IPS DF 19.7 (cell line): ENCODE data around the gene MBNL2.
A peak's percentile ranks its signal among the peaks of the same experiment; 100 is the strongest.
"Not testable (repeated sequence)": the region's sequence is repeated elsewhere in the genome, so short reads cannot be mapped to it uniquely, and the experiment has no call there.

Experiments used
- DNase-seq: peaks from one replicate; pipeline ENCODE4 v3.0.0-alpha.2; 2013; ENCODE audit warnings: low read depth, low spot score

The MBNL2 gene

GRCh38 chr13:97221989-97222700 is at the start of gene MBNL2:
MBNL2 (plus strand) TSS chr13:97222333; CDS start chr13:97276236, 53,903 bp downstream.
- DNase-seq, result no peak

DNA sequence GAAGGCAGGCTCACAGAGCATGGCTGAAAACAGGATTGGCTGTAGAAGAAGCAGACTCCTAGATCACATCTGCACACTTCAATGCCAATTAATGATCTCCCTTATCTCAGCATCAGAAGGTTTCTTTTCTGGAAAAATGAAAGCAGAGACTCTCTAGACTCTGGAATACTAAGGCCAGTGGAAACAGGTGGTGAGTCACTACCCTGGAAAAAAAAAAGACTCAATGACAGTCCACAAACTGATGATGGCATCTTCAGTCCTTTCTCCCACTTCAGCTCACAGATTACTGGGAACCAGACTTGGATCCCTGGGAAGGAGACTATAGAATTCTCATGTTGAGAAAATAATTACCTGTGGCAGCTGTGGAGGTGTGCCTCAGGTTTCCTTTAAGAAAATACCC is 47.5 kb upstream of the MBNL2 start:
- DNase-seq, result no peak

DNA sequence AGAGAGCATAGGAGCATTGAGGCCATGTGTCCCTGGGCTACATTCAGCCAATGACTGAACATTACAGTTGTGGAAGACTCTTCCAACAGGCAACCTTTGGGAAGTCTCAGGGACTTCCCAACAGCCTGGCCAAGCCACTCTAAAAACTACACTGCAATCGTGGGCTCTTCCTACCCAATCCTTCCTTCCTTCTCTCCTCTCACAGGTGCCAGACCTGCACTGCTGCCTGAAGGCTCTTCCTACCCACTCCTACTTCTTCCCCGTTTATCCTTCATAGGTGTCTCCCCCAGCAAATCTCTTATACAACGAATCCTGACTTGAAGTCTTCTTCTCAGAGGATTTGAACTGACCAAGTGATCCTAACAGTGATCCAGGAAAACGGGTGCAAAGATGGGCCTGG is 47.1 kb upstream of the MBNL2 start:
- DNase-seq, result no peak

GRCh38 chr13:97179501-97179900 is 42.6 kb upstream of the MBNL2 start:
- DNase-seq, result no peak

DNA sequence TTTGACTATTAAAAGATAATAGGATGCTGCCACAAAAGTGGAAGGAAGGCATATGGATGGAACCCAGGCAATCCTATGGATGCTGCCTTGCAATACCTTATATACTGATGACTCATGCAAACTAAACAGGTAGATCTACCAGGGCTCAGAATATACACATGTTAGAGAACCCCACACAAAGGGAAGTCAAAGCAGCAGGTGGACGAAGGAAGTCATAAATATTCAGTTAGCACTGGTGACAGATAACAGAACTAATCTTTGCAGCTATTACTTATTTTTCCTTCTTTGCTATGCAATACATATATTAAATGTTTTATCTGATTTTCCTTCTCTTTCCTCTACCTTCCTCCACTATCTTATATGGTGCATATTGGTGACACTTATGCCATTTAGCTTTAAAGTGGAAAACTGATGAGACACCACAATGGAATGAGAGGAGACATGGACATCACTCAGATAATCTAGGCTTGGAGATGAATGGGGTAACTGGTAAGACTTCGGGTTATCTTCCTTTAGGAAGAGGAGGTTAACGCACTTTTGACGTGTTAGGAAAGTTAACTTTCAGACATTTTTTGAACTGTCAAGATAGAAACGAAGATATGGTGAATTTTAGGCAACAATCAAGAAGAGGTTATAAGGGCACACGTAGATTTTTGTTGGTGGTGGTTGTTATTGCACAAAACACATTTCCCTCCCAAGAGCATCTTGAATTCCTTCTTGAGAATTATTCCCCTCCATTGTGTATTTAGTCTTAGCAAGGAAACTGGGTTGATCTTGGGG is 39.8 kb upstream of the MBNL2 start:
- no peak for DNase-seq

DNA sequence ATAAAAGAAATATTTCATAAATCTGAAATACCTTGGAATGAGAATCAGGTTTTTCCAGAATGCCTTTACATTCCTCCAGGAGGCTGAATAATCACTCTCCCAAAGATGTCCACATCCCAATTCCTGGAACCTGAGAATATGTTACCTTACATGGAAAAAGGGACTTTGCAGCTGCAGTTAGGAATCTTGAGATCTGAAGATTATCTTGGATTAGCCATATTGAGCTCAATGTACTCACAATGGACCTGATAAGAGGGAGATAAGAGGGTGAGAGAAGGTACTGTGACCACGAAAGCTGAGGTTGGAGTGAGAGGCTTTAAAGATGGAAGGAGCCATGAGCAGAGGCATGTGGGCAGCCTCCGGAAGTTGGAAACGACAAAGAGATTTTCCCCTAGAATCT is 36.8 kb upstream of the MBNL2 start:
- no peak for DNase-seq

DNA sequence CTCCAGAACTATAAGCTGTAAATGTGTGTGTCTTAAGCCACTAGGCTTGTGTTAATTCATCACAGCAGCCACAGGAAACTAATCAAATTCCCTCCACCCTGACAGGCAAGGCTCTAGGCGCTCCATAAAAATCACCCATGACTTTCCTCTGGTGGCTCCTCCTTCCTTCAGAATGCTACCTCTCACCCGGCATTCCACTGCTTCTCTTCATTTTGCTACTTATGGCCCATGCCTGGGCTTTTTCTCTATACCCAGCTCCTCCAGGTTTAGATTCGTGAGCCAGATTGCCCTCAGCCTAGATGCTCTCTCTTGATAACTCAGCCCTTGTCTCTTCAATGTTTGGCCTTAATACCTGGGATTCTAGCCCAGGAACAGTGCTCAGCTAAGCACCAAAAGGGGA is 36.4 kb upstream of the MBNL2 start:
- no peak for DNase-seq

DNA sequence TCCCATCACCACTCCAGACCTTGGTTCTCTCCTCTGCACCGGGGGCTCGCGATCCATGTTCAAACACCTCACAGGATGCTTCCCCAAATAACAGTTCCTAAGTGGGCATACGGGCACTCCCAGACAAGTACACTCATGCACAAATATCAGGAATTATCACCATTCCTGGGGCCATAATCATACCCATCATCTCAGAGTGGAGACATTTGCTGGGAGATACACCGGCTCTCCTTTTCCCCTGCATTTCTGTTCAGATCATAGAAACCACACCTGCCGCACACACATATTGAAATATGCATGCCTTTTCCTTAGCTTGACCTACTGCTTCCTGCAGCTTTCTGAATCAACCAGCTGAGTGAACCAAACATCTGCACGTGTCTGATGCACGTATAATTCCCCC is 33.9 kb upstream of the MBNL2 start:
- no peak for DNase-seq

DNA sequence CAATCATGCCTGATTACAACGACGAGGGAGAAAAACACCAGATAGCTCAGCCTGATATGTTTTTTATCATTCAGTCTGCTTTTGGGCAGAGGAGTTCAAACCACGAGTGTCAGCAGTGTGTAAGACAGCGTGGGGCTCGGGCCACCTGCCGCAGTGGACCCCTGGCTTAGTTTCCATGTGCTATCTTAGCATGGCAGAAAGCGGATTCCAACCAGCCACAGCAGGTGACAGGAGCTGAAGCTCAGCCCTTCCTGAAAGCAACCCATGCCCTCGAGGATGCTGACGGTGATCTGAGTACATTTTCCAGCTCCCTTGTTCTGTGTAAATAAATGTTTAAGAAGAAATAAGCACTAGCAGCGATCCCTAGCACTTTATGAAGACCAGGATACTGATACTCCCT is 32.2 kb upstream of the MBNL2 start:
- no peak for DNase-seq

DNA sequence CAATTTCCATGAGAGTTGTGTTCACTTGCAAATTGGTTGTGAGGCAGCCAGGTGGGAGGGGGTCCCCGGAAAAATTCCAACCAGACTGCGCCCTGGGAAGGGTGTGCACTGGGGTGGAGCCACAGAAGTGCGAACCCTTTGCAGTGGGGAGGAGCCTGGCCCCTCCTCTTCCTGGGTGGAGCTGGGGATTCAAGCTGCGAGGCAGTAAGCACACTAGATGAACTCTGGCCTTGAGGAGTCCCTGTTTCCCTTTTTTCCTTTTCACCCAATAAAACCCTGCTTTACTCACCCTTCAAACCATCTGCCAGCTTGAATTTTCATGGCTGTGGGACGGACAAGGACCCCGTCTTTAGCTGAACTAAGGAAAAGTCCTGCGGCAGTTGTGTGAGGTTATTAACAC is 31.0 kb upstream of the MBNL2 start:
- no peak for DNase-seq

GRCh38 chr13:97191615-97192014 is 30.5 kb upstream of the MBNL2 start:
- DNase-seq, result no peak

GRCh38 chr13:97192166-97192565 is 30.0 kb upstream of the MBNL2 start:
- no peak for DNase-seq

DNA sequence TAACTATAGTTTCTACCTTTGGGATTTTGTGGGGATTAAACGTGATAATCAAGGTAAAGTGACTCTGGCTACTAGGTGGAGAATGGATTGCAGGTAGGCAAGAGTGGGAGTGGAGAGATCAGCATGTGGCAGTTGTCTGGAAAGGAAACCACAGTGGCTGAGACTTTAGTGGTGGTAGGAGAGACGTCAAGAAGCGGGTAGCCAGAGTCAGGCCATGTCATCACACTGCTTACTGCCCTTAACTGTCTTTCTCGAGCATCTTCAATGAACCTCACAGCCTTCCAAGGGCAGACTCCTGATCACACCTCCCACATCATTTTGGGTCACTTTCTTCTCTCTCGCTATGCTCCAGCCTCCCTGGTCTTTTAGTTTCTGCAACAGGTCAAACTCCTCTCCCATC is 28.6 kb upstream of the MBNL2 start:
- DNase-seq, result no peak

DNA sequence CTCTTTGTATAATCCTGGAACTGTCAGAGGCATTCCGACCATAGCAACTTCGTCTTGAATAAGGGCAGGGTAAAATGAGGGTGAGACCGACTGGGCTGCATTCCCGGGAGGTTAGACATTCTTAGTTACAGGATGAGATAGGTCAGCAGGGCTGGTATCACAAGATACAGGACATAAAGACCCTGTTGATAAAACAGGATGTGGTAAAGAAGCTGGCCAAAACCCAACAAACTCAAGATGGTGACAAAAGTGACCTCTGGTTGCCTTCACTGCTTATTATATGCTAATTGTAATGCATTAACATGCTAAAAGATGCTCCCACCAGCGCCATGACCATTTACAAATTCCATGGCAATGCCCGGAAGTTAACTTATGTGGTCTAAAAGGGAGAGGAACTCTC is 27.7 kb upstream of the MBNL2 start:
- DNase-seq, result peak; percentile 7

GRCh38 chr13:97196340-97196739 is 25.8 kb upstream of the MBNL2 start:
- DNase-seq, result no peak

- DNase-seq, result no peak
These were observed 23.4 kb upstream of the MBNL2 start for GRCh38 chr13:97198753-97199152.

DNA sequence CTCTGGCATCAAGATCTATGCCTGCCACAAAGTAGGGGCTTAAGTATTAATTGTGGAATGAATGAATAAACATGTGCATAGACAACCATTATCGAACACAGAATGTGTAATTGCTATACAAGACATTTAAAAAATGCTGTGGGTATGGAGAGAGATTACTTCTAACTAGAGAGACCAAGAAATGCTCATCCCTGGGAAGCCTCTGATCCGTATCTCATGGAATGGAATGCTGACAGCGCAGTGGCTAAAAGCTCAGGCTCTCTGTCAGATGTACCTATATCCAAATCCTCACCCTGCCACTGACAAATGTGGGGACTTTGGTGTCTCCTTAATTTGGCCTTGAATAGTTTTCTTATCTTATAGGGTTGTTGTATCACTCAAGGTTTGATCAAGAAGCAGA is 22.7 kb upstream of the MBNL2 start:
- no peak for DNase-seq

DNA sequence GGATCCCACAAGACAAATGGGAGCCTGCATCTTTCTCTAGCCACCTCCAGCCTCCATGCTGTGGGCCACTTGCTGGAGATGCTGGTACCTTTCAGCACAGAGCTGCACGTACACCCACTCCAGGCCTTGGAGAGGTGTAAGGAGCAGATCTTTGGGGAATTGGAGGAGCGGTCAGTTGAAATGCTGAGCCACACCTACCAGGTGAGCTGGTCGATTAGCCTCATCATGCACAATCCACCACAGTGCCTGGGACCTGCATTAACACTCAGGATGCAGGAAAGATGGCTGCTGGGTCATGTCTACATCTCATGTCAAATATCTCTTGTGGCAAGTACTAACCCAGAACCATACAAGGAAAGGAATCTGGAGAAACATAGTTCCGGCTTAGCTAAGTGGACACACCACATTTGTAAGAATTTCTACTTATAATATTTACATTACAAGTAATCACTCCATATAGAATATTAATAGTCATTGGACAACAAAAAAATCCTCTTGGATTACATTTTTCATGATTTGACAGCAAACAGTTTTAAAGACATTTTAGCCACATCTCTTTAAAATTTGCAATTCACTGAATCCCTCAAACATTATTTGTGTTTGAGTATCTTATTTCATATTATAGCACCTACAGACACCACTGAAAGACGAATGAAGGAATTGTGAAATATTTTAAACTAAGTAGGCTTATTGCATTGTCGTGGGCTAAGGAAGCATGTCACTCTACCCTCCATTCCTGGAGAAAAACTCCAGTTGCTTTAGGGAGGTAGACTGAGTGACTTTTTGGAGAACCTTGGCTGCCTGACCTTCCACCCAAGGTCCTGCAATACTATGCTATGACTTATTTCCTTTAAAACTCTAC is 21.8 kb upstream of the MBNL2 start:
- DNase-seq, result no peak

GRCh38 chr13:97202761-97203160 is 19.4 kb upstream of the MBNL2 start:
- DNase-seq, result no peak

DNA sequence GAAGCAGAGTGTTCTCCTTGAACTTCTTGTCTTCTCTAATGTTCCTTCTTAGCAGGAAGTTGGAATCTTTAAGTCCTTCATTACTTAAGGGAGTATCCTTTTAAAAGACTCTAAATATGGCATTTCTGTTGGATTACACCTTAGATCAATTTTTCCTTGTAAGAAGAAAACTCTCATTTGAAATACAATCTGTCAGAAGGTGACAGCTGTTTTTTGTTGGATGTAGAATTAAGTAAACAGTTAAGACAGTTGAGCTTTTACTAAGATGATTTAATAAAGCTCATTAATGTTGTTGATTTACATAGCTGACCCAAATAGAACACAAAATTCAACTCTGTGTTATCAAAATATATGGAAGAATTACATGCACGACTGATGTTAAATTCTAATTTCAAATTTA is 16.7 kb upstream of the MBNL2 start:
- DNase-seq, result no peak

GRCh38 chr13:97205982-97206381 is 16.2 kb upstream of the MBNL2 start:
- no peak for DNase-seq

DNA sequence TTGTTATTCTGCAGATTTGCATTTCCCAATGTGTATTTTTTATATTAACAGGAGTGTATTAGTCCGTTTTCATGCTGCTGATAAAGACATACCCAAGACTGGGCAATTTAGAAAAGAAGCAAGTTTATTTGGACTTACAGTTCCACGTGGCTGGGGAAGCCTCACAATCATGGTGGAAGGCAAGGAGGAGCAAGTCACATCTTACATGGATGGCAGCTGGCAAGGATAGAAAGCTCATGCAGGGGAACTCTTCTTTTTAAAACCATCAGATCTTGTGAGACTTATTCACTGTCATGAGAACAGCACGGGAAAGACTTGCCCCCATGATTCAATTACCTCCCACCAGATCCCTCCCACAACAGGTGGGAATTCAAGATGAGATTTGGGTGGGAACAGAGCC is 14.9 kb upstream of the MBNL2 start:
- DNase-seq, result not testable (repeated sequence)
